Measurements from ENCODE around the gene EXOC7.

The EXOC7 gene

GRCh38 chr17:76123749-76124581 lies 20.4 kb upstream of the EXOC7 start:
- no peak overlapping the region for H3K4me3 ChIP-seq (replicated peaks in 1 of 2; ENCODE audit: low read depth in 2 of 2, low read length in 2 of 2)
- no peak for TF ChIP-seq CTCF (IDR thresholded peaks at IDR 0.05; ENCODE audit: low read depth, low read length)
- no peak for DNase-seq (ENCODE audit: low read depth in 2 of 2)

- no peak for DNase-seq (ENCODE audit: low read depth in 2 of 2)
- H3K4me3 ChIP-seq (replicated peaks in 1 of 2; ENCODE audit: low read depth in 2 of 2, low read length in 2 of 2) = no peak overlapping the region
- no peak for TF ChIP-seq CTCF (IDR thresholded peaks at IDR 0.05; ENCODE audit: low read depth, low read length)
These were observed 19.6 kb upstream of the EXOC7 start for GRCh38 chr17:76123191-76123499.

- no peak for DNase-seq (ENCODE audit: low read depth in 2 of 2)
- TF ChIP-seq CTCF (IDR thresholded peaks at IDR 0.05; ENCODE audit: low read depth, low read length) = no peak
- no peak overlapping the region for H3K4me3 ChIP-seq (replicated peaks in 1 of 2; ENCODE audit: low read depth in 2 of 2, low read length in 2 of 2)
These were observed 19.0 kb upstream of the EXOC7 start for GRCh38 chr17:76122431-76123190.

GRCh38 chr17:76121932-76122430 lies 18.4 kb upstream of the EXOC7 start:
- peak; percentile 22 to 23 for DNase-seq (ENCODE audit: low read depth in 2 of 2)
- no peak for TF ChIP-seq CTCF (IDR thresholded peaks at IDR 0.05; ENCODE audit: low read depth, low read length)
- H3K4me3 ChIP-seq (replicated peaks in 1 of 2; ENCODE audit: low read depth in 2 of 2, low read length in 2 of 2) = peak overlapping the region in 1 of 2 donors; percentile 15

GRCh38 chr17:76120658-76121008 lies 17.0 kb upstream of the EXOC7 start:
- no peak for TF ChIP-seq CTCF (IDR thresholded peaks at IDR 0.05; ENCODE audit: low read depth, low read length)
- H3K4me3 ChIP-seq (replicated peaks in 1 of 2; ENCODE audit: low read depth in 2 of 2, low read length in 2 of 2) = no peak overlapping the region
- no peak for DNase-seq (ENCODE audit: low read depth in 2 of 2)

GRCh38 chr17:76119409-76120371 lies 16.1 kb upstream of the EXOC7 start:
- no peak overlapping the region for H3K4me3 ChIP-seq (replicated peaks in 1 of 2; ENCODE audit: low read depth in 2 of 2, low read length in 2 of 2)
- no peak for TF ChIP-seq CTCF (IDR thresholded peaks at IDR 0.05; ENCODE audit: low read depth, low read length)
- no peak for DNase-seq (ENCODE audit: low read depth in 2 of 2)

Data from cardiac fibroblast (primary cell).